Inflammatory macrophage treated with lipopolysaccharide for 1 hour (primary cell): ENCODE data around the gene CARS2.

Source experiments
- DNase-seq, 2 donors: peaks; one replicate each; pipeline ENCODE4 v3.0.0-alpha.2; 2020 to 2022

CARS2 gene

GRCh38 chr13:110650436-110650835 lies 55.5 kb downstream of the CARS2 start:
- DNase-seq: no peak

GRCh38 chr13:110649551-110649950 lies 56.4 kb downstream of the CARS2 start:
- DNase-seq: no peak

DNA sequence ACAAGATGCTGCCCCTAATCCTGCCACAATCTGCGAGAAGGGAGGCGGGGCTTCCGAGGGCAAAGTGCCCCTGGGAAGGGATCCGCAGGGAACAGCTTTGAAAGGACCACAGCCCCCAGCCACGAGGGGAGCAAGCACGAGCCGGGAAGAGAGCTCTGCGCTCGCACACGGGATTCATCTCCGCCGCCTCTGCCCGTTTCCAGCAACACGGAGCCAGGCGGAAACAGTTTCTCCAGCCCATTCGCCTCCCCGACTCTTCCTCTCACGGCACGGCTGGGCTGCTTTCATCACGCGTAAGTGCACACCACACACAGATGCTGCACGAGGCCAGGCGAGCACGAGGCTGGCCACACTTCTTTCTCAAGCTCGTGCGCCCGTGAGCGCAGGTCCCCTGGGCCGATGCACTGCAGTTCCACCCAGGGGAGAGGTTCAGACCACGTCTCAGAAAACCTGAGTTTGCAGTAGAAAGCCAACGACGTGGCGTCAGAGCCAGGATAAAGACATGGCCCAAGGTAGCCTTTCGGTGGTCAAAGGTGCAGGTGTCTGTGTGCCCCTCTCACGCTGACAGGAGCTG lies 57.0 kb downstream of the CARS2 start:
- DNase-seq: no peak

- DNase-seq: no peak
These were observed 57.6 kb downstream of the CARS2 start for GRCh38 chr13:110648146-110648819.

DNA sequence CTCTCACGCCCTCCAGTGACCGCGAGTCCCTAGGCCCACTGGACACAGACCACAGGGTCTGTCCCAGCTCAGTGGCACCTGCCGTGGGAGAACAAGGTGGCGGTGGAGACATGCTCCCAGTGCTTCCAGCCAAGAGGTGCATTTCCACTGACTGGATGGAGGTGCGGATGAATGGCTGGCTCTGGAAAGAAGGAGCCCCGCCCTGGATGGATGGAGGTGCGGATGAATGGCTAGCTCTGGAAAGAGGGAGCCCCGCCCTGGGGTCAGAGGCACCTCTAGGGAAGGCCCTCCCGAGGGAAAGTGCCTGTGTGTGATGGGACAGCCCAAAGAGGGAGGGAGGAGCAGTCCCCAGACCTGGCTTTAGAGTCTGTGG lies 58.6 kb downstream of the CARS2 start:
- no peak for DNase-seq

DNA sequence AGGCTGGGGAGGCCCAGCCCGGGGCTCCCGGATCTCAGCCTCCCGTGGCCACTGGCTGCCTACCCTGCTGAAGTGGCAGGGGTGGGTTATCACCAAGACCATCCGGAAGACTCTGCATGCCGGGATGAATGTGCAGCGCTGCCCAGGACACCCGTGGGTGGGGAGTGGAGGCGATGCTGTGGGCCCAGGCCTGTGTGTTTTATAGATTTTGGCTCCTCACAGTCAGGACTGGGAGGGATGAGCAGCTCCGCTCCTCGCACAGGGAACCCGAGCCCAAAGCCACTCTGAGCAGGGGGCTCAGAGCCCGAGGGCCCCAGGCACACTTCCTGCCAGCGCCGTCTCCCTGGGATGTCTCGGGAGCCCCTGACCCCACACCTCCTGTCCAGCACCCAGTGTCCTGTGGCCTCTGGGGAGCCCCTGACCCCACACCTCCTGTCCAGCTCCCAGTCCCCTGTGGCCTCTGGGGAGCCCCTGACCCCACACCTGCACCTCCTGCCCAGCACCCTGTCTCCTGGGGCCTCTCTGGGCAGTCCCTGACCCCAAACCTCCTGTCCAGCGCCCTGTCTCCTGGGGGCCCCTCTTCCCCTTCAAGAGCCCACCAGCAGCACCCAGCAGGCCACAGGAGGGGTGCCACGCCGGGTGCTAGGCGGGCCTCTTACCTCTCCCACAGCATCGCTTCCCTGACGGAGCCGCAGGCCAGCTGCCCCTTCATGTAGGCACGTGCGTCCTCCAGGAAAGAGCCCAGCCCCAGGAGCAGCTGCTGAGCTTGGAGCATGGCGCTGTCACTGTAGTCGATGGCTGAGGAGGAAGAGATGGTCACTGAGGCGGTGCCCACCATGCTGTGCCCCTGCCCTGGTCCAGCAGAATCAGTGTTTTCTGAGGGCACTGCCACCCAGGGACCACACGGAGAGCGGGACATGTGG lies 59.2 kb downstream of the CARS2 start:
- DNase-seq: no peak

DNA sequence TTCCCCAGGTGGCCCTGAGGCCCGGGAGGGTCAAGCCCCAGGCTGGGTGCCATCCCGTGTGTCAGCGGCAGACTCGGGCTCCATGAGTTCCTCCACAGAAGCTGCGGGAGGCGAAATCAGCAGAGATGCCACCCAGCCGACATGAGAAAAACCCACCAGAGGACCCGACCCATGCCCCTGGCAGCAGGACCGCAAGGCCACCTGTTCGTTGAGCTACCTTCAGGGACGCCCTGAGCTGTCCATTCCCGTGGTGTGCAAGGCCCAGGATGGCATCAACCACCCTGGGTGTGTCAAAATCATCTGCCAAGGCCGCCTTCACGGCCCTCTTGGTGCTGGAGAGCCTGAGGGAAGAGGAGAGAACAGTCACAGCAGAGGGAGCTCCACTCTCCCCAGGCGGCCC lies 60.2 kb downstream of the CARS2 start:
- no peak for DNase-seq

DNA sequence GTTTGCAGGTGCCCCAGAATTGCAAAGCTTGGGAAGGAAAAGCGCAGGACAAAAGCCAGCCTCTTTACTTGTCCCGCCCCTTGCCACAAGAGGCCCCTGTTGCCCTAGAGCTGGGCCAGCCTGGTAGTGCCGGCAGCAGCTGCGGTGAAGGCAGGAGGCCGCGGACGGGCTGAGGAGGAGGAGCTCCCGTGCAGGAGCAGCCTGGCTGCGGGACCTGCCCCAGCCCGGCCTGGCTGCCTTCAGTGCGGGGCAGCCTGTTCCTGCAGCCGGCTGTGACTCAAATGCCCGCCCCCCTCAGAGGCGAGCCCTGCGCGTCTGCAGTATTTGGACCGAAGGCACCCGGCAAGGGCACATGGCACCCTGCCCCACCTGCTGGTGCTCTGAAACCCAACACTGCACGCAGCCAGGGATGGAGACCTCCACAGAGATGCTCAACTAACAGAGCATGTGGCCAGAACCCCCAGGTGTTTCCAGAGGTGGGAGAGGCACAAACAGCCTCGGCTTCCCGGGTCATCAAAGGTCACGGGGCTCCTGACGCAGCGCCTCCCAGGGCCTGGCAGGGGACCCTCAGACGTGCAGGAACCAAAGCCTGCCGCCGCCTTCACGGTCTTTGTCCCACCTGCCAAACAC lies 60.9 kb downstream of the CARS2 start:
- peak; percentile 30 to 46 for DNase-seq

DNA sequence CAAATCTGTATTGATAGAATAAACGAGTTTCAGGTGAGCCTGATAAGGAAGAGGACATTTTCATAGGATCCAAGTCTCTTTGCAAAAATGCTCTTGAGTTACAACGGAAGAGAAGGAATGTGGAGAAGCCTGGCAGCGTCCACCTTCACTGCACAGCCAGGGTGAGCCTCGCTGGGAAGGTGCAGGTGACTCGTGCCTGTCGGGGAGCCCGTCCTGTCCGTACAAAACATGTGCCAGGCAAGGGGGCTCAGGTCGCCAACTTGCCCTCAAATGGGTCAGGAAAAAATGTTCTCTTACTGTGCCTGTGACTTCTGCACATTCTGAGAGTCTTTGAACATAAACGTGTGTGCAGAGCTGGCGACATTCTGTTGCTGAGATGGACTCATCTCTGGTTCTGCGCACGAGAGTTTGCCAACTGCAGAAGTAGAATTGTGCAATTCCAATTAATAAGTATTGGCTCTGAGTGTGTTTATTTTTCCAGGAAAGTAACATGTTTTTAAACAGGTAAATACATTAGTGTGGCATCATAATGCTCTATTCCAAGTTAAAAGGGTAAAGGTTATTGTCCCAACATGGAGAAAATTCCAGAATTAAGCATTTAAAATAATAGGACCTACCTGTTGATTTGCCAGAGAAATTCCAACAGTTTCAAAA lies 62.0 kb downstream of the CARS2 start:
- no peak for DNase-seq

GRCh38 chr13:110643324-110643723 lies 62.6 kb downstream of the CARS2 start:
- no peak for DNase-seq

- DNase-seq: no peak
These were observed 63.5 kb downstream of the CARS2 start for GRCh38 chr13:110642291-110642981.

DNA sequence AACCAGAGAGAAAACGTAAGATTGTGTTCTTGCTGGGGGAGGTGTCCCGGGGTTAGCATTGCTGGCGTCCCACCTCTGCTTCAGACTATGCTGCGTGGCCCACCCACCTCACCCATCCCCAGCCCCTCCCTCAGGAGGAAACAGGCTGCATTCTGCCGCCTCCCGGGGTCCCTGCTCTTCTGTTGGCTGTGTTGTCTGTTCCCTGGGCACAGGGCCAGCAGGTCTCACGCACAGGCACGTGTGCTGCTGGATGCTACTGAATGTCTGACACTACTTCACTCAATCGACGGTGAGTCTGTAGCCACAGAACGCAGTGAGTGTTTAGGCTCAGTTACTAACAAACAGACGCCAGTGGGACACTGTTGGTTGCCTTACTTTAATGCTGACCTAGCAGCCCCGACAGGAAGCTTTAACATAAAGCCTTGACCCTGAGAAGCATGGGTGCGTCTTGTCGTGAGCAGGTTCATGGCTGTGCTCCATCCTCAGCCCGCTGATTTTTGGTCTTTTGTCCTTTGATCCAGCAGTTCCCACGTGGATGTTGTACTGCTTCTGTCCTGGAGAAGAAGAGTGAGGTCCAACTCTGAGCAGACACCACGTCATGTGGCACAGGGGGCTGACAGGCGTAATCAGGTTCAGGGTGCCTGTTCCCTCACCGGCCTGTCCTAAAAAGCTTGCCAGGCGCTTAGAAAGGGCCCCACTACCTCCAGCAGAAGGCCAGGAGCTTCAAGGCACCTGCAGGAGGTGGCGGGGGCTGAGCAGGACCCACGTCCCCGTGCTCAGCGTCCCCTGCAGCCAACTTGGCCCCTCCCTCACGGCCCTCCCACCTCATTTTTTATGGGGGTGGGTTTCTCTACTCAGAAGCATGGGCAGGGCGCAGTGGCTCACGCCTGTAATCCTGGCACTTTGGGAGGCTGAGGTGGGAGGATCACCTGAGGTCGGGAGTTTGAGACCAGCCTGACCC lies 64.6 kb downstream of the CARS2 start:
- DNase-seq: no peak

- DNase-seq: no peak
These were observed 65.3 kb downstream of the CARS2 start for GRCh38 chr13:110640591-110641029.

GRCh38 chr13:110639935-110640334 lies 66.0 kb downstream of the CARS2 start:
- no peak for DNase-seq

DNA sequence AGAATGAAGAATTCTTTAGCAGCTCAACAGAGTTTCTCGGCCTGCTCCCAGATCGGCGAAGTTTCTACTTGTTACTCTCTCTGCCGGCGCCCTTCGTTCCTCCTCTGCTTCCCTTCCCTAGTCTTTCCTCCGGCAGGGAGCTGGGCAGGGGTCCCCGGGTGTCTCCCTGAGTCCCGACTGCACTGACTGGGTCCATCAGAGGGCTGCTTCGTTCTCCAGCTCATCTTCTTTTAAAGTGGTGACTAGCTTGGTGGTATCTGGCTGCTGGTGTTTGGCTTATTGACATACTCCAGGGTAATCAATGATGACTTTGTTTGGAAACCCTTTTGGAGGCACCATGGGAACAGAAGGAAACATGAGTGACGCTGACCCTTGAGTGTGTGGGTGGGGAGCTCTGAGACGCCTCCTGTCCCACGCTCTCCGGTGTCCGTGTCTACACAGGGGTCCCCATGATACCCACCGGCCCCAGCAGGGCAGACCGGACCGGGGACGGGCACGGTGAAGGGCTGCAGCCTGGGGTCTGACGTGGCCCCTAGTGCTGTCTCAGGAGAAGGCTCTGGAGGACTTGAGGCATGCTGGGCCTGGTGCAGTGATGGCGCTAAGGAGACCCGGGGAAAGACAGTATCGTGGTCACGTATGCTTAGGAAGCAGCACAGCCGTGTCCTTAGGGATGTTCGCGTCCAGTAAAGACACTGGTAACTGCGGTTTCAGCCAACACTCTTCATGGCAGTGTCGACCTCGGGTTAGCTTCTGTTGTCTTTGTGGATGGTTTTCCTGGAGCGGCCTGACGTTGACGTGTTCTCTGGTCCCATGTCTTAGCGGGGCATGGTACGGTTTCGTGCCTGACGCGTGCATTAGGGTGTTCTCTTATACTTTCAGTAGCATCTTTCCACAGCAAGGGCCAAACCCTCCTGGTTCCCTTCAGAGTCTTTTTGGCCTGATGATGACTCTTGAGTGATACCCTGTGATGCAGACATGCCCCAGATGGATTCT lies 66.8 kb downstream of the CARS2 start:
- DNase-seq: no peak

DNA sequence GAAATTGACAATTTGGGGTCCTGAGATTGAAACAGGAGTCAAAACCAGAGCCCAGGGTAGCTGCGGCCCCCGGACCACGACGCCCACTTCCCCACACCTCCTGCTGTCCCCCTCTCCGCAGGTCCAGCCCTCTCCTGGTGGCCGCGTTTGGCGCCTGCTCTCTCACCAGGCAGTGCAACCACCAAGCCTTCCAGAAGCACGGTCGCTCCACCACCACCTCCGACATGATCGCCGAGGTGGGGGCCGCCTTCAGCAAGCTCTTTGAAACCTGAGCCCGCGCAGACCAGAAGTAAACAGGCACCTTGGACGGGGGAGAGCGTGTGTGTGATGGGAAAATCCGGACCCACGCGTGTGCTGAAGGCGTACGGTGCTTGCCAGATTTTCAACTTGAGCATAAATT lies 67.7 kb downstream of the CARS2 start:
- no peak for DNase-seq

DNA sequence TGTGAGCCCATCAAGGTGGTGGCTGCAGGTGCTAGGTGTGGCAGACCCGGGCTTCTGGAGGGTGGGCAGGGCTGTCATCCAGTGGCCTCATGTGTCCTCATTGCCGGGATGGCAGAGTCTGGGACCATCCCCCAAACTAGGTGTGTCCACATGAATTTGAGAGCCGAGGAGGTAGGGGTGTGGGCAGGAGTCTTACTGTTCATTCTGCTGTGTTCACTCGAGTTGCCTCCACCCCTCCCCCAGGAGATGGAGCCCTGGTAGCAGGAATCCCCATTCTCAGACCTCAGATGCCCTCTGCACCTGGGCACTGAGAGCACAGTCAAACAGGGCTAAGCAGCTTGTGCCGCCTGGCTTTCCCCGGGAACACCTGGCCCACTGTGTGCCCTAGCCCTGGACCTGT lies 68.2 kb downstream of the CARS2 start:
- no peak for DNase-seq

- DNase-seq: no peak
These were observed 68.6 kb downstream of the CARS2 start for GRCh38 chr13:110637275-110637674.

DNA sequence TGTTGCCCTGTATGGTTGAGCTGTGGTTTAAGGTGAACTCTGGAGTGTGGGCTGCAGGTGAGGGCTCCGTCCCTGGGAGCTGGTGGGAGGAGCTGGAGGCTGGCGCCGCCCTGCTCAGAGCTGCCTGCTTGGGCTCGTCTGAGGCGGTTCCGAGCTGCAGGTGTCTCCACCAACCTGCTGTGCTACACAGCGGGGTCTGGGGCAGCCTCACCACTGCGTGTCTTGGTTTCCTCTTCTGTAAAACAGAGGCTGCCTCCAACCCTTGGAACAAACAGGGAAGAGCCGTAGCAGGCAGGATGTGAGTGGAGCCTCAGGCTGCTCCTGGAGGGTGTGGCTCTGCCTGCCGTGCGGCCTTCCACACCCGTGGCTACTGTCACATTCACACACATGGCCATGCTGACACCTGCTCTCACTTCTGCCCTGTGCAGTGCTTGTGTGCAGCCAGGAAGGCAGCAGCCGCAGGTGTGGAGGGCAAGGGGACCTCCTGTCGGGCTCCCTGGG lies 69.2 kb downstream of the CARS2 start:
- no peak for DNase-seq
